H9 (cell line): ENCODE measurements around the gene RGS3. TPM values are rescaled to one million over a fixed set of nuclear protein-coding genes. Genes with fewer than 3 reads are reported as not detected.

ENCODE experiments used
- DNase-seq: peaks from one replicate; pipeline ENCODE4 v3.0.0-alpha.2; 2017
- H2AFZ ChIP-seq: one replicate; pipeline ENCODE4 v1.6.1; 2013; ENCODE audit warnings: mild to moderate bottlenecking, low read length, control low read depth, moderate library complexity
- H2AK5ac ChIP-seq: 2 replicates; pipeline ENCODE4 v1.6.1; 2013; ENCODE audit warnings: low read length, control low read depth, mixed read lengths; ENCODE audit not compliant: insufficient read length
- H2BK120ac ChIP-seq: one replicate; pipeline ENCODE4 v1.6.1; 2013; ENCODE audit warnings: low read depth, mild to moderate bottlenecking, low read length, control low read depth, inconsistent platforms; ENCODE audit not compliant: poor library complexity, severe bottlenecking
- H2BK12ac ChIP-seq: 2 replicates; pipeline ENCODE4 v1.6.1; 2013; ENCODE audit warnings: low read length, control low read depth, mixed read lengths, low read depth; ENCODE audit not compliant: insufficient read length
- H2BK15ac ChIP-seq: 2 replicates; pipeline ENCODE4 v1.6.1; 2013; ENCODE audit warnings: low read depth, low read length, control low read depth
- H2BK20ac ChIP-seq: one replicate; pipeline ENCODE4 v1.6.1; 2013; ENCODE audit warnings: low read depth, mild to moderate bottlenecking, low read length, control low read depth, inconsistent platforms; ENCODE audit not compliant: poor library complexity, severe bottlenecking
- H2BK5ac ChIP-seq: 2 replicates; pipeline ENCODE4 v1.6.1; 2013; ENCODE audit warnings: low read length, control low read depth, mixed read lengths; ENCODE audit not compliant: insufficient read length
- H3K14ac ChIP-seq: 2 replicates; pipeline ENCODE4 v1.6.1; 2013; ENCODE audit warnings: low read length, control low read depth; ENCODE audit not compliant: insufficient read depth
- H3K18ac ChIP-seq: 2 replicates; pipeline ENCODE4 v1.6.1; 2013; ENCODE audit warnings: low read depth, mild to moderate bottlenecking, mixed read lengths, low read length, control low read depth; ENCODE audit not compliant: insufficient read length
- H3K23ac ChIP-seq: 2 replicates; pipeline ENCODE4 v1.6.1; 2013; ENCODE audit warnings: low read length, control low read depth, mixed read lengths, low read depth; ENCODE audit not compliant: insufficient read length
- H3K23me2 ChIP-seq: 2 replicates; pipeline ENCODE4 v1.6.1; 2013; ENCODE audit warnings: low read depth, mild to moderate bottlenecking, mixed read lengths, low read length, control low read depth; ENCODE audit not compliant: insufficient read length, poor library complexity, severe bottlenecking
- H3K27ac ChIP-seq: 2 replicates; pipeline ENCODE4 v1.5.1; 2013; ENCODE audit warnings: low read length, control low read depth, mixed read lengths, low read depth; ENCODE audit not compliant: insufficient read length
- H3K27me3 ChIP-seq: 2 replicates; pipeline ENCODE4 v1.6.1; 2013; ENCODE audit warnings: low read length, control low read depth, inconsistent platforms; ENCODE audit not compliant: insufficient read depth
- H3K4ac ChIP-seq: 2 replicates; pipeline ENCODE4 v1.6.1; 2013; ENCODE audit warnings: low read depth, mild to moderate bottlenecking, control low read depth, inconsistent platforms, low read length, moderate library complexity
- H3K4me1 ChIP-seq: 2 replicates; pipeline ENCODE4 v1.6.1; 2013; ENCODE audit warnings: low read length, control low read depth, inconsistent platforms; ENCODE audit not compliant: insufficient read depth
- H3K4me2 ChIP-seq: 2 replicates; pipeline ENCODE4 v1.6.1; 2013; ENCODE audit warnings: low read length, control low read depth, mixed read lengths; ENCODE audit not compliant: insufficient read length, insufficient read depth
- H3K56ac ChIP-seq: 2 replicates; pipeline ENCODE4 v1.6.1; 2013; ENCODE audit warnings: low read depth, mild to moderate bottlenecking, mixed read lengths, low read length, control low read depth; ENCODE audit not compliant: insufficient read length
- H3K79me1 ChIP-seq: 2 replicates; pipeline ENCODE4 v1.6.1; 2013; ENCODE audit warnings: low read depth, mild to moderate bottlenecking, moderate library complexity, low read length, control low read depth, inconsistent platforms; ENCODE audit not compliant: insufficient read depth, poor library complexity, severe bottlenecking
- H3K79me2 ChIP-seq: 2 replicates; pipeline ENCODE4 v1.6.1; 2013; ENCODE audit warnings: low read length, control low read depth, inconsistent platforms; ENCODE audit not compliant: insufficient read depth
- H3K9ac ChIP-seq: 2 replicates; pipeline ENCODE4 v1.6.1; 2013; ENCODE audit warnings: low read length, control low read depth, mixed read lengths; ENCODE audit not compliant: insufficient read length; ENCODE audit errors: extremely low read depth
- H3K9me3 ChIP-seq: one replicate; pipeline ENCODE4 v1.6.1; 2013; ENCODE audit warnings: low read depth, low read length, inconsistent platforms; ENCODE audit not compliant: control insufficient read depth
- H3T11ph ChIP-seq: one replicate; pipeline ENCODE4 v1.6.1; 2013; ENCODE audit warnings: mild to moderate bottlenecking, low read length, control low read depth, inconsistent platforms
- H4K20me1 ChIP-seq: one replicate; pipeline ENCODE4 v1.6.1; 2013; ENCODE audit not compliant: control insufficient read depth, insufficient read length, insufficient read depth
- H4K5ac ChIP-seq: 2 replicates; pipeline ENCODE4 v1.6.1; 2013; ENCODE audit warnings: low read depth, mild to moderate bottlenecking, mixed read lengths, low read length, control low read depth; ENCODE audit not compliant: insufficient read length
- H4K8ac ChIP-seq: replicated peaks from 2 replicates; pipeline ENCODE4 v1.6.1; 2013; ENCODE audit warnings: low read length, control low read depth, mixed read lengths, low read depth; ENCODE audit not compliant: insufficient read length
- H4K91ac ChIP-seq: 2 replicates; pipeline ENCODE4 v1.6.1; 2013; ENCODE audit warnings: low read depth, mild to moderate bottlenecking, moderate library complexity, mixed read lengths, low read length, control low read depth; ENCODE audit not compliant: insufficient read length
- H3K27ac Mint-ChIP-seq, 3 experiments: 2 replicates in 2 of 3; 3 replicates in 1 of 3; pipeline ENCODE4 v1.8.0; 2020 to 2021; ENCODE audit warnings: mixed read lengths in 3 of 3, mild to moderate bottlenecking in 1 of 3, moderate library complexity in 1 of 3
- H3K27me3 Mint-ChIP-seq: 2 replicates; pipeline ENCODE4 v1.8.0; 2021; ENCODE audit warnings: low read depth, mild to moderate bottlenecking, moderate library complexity, mixed read lengths
- H3K36me3 Mint-ChIP-seq, 3 experiments: 2 replicates in 2 of 3; 3 replicates in 1 of 3; pipeline ENCODE4 v1.8.0; 2020 to 2021; ENCODE audit warnings: low read depth in 3 of 3, mixed read lengths in 3 of 3; ENCODE audit not compliant: insufficient read depth in 1 of 3
- H3K4me1 Mint-ChIP-seq, 2 experiments: 2 replicates each; pipeline ENCODE4 v1.8.0; 2020; ENCODE audit warnings: mixed read lengths in 2 of 2
- H3K4me3 Mint-ChIP-seq, 2 experiments: 2 replicates in 1 of 2; 3 replicates in 1 of 2; pipeline ENCODE4 v1.8.0; 2020 to 2021; ENCODE audit warnings: mild to moderate bottlenecking in 2 of 2, mixed read lengths in 2 of 2, moderate library complexity in 1 of 2
- H3K9me3 Mint-ChIP-seq, 2 experiments: 2 replicates in 1 of 2; 3 replicates in 1 of 2; pipeline ENCODE4 v1.8.0; 2020; ENCODE audit warnings: mild to moderate bottlenecking in 2 of 2, mixed read lengths in 2 of 2, moderate library complexity in 1 of 2
- CTCF ChIP-seq: fragments of 200-600 bp; sonication (generic); conservative IDR thresholded peaks from 3 replicates; pipeline ENCODE4 v1.8.0; 2021; ENCODE audit warnings: antibody characterized with exemption, mild to moderate bottlenecking
- WGBS: extraction: QIAGEN DNeasy Blood & Tissue Kit; methylation state at CpG from one replicate; pipeline ENCODE4 v1.1.7; 2013; ENCODE audit warnings: missing lambda C conversion rate, low lambda C conversion rate, mixed read lengths; ENCODE audit not compliant: insufficient read length; ENCODE audit errors: extremely low coverage; 5-methylcytosine and 5-hydroxymethylcytosine counted together
- total RNA-seq: library from RNA; stranded (reverse); gene quantifications from 2 replicates; pipeline ENCODE4 v1.2.1, GENCODE V29; 2021

The RGS3 gene
- total RNA-seq, 1 experiment from 2014 or later: 13.9 TPM

- Histone ChIP-seq H2BK5ac (no peak overlapping the region), H3K4me1 (peaks cover 2% of the 10 kb centered on the region; the same call in 1 of the 2 replicates), H3K14ac (no peak overlapping the region), H4K8ac (no peak overlapping the region), H3K56ac (no peak overlapping the region), H2BK15ac (no peak overlapping the region), H3K23me2 (no peaks in the 10 kb centered on the region), H3K9ac (no peak overlapping the region), H2AFZ (no peak overlapping the region), H3K18ac (no peak overlapping the region), H3K4me2 (no peak overlapping the region), H3K79me2 (no peaks in the 10 kb centered on the region), H3K4ac (no peak overlapping the region), H3K9me3 (no peaks in the 10 kb centered on the region), H2BK12ac (no peak overlapping the region), H4K91ac (no peak overlapping the region), H3K27ac (no peak overlapping the region), H2BK120ac (no peak overlapping the region), H2BK20ac (no peak overlapping the region), H3K27me3 (no peaks in the 10 kb centered on the region), H2AK5ac (no peak overlapping the region), H4K5ac (no peak overlapping the region), H3K79me1 (no peaks in the 10 kb centered on the region), H3K23ac (no peak overlapping the region), H3T11ph (no peak overlapping the region), H4K20me1 (no peaks in the 10 kb centered on the region)
- Mint-ChIP-seq H3K4me1 (peaks cover 15 to 44% of the 10 kb centered on the region in 2 experiments), H3K36me3 (peaks cover 0 to 7% (median 3%) of the 10 kb centered on the region in 3 experiments; a peak in 5 of 7 replicates), H3K27me3 (no peaks in the 10 kb centered on the region), H3K4me3 (no peak overlapping the region; a peak in 1 of 5 replicates), H3K27ac (peak overlapping the region in 1 of 3 experiments; percentile 28; a peak in 1 of 7 replicates), H3K9me3 (no peaks in the 10 kb centered on the region)
- no CpG with 5 or more reads among the region's 10 CpGs for WGBS
- no peak for TF ChIP-seq CTCF
- no peak for DNase-seq
Measured at GRCh38 chr9:113543296-113543981, 79.9 kb downstream of the RGS3 start.
